Retina (tissue), 1 donor: Measurements from ENCODE around the gene WWTR1.

Source experiments
- DNase-seq: peaks from one replicate; pipeline ENCODE4 v3.0.0-alpha.2; 2016

WWTR1 gene

DNA sequence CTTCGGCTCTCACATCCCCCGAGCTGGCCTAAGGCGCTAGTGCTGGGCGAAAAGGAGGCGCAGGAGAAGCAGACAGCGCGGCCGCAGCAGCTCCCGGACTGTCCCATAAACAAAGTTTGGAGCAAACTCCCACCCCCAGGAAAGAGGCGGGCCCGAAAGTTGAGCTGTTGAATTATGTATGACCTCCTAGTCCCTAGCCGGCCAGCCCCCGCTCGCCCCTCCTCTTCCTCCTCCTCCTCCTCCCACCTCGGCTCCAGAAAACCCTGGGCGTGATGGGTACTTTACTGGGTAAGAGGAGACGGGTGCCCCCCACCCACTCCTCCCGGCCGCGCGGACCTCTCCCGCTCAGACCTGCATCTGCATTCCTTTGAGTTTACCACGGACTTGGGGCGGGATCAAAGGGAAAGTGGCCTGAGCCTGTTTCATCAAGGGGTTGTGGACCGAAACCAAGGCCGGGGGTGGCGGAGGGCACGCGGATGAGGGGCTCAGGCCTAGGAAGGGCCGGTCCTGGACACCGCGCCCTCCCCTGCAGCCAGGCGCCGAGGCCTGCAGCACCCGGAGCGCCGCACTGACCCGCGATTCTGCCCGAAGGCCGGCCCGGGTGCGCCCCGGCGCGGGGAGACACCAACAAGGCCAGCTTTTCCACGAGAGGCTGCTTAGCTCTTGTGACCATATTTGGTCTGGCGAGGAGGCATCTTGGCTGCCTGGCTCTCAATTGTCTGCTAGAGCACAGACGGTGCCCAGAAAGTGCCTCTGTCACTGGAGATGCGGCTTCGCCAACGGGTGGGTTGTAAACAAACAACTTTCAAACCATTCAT is at the start of gene WWTR1:
WWTR1 (minus strand) TSS at position 100 of the 818 bp plus-strand sequence. CDS start 719 bp downstream, outside the sequence.
- peak; percentile 92 for DNase-seq

DNA sequence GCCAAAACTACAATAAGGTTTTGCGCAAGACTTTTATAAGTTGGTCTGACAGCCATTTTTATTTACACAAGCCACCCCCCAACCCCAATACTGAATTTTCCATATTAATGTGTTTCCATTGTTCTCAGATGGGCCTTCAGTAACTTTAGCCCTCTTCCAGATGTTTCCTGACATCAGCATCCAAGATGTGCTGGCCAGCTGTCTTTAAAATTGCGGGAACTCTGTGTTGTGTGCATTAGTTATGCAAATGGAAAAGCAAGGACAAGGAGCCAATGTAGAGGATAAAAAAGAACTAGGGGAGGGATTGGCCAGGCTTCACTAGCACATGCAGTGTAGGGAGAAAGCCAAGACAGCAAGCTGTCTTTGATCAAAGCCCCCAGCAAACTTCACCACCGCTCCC is 49.1 kb upstream of the WWTR1 start:
- DNase-seq: no peak

DNA sequence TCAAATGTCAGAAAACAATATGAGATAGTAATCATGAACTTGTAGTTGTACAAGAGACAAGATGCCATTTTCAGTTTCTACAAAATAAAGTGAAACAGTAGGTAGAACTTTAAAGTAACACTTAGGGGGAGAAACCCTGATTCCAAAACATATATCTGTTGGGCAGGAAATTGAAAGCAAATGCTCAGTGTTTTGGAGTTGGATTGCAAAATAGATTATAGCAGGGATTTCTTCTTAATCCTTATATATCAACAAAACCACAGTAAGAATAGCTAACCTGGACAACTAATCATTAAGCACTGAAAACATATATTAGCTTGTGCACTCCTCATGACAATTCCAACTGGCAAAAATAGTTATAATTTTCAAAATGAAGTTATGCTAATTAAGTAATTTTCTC is 47.6 kb upstream of the WWTR1 start:
- no peak for DNase-seq

DNA sequence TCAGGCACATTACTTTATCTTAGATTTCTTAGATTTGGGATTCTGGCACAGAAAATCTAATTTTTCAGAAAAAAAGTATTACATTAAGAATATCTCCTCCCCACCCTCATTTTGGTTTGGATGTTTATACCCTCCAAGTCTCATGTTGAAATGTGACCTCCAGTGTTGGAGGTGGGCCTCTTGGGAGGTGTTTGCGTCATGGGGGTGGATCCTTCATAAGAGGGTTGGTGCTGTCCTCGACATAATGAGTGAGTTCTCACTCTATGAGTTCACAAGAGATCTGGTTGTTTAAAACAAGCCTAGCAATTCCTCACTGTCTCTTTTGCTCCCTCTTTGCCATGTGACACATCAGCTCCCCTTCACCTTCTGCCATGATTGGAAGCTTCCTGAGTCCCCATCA is 45.6 kb upstream of the WWTR1 start:
- DNase-seq: no peak

DNA sequence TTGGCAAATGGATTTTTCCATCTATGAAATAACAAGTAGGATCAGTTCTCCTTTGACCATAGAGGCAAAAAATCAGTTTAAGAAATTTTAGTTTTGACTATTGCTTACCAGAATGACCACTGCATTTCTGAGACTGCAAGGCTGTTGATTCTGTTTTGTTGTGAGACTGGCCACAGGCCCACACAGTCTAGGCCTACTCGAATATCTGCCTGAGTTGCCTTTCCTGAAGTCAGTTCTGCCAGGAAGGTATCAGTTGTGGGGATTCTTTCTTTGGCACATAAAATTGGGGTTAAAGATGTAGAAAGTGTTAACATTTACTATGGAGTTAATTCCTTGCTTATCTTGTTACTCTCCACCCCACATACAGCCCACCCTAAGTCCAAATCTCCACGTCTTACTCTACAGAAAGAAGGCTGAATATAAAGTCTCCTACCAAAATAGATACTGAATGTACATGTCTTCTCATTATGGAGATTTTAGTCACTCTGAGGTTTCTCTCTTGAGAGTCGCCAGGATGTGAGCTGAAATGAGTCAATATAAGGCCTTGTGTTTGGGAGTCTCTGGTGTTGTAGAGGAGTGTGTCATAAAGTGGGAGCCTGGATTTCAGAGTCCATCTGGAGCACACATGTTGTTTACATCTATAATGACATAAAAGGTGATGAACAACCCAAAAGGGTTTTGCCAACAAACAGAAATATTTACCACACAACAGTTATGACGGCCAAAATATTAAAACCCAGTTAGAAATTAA is 45.0 kb upstream of the WWTR1 start:
- DNase-seq: no peak

DNA sequence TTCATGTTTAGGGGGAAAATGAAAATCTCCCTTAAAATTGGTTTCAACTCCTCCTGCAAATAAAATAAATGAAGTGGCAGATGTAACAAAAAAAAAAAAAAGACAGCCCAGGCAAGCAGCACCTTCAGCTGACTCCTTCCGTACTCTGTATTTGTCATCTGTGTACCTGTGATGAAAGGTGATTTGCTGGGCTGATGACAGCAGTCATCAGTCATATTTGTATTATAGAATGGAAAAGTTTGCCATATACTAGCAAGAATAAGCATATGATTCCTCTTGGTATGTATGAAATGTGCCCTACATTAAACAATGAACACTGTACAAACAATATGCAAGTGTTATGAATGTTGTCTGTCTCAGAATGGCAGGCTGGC is 44.1 kb upstream of the WWTR1 start:
- DNase-seq: no peak

DNA sequence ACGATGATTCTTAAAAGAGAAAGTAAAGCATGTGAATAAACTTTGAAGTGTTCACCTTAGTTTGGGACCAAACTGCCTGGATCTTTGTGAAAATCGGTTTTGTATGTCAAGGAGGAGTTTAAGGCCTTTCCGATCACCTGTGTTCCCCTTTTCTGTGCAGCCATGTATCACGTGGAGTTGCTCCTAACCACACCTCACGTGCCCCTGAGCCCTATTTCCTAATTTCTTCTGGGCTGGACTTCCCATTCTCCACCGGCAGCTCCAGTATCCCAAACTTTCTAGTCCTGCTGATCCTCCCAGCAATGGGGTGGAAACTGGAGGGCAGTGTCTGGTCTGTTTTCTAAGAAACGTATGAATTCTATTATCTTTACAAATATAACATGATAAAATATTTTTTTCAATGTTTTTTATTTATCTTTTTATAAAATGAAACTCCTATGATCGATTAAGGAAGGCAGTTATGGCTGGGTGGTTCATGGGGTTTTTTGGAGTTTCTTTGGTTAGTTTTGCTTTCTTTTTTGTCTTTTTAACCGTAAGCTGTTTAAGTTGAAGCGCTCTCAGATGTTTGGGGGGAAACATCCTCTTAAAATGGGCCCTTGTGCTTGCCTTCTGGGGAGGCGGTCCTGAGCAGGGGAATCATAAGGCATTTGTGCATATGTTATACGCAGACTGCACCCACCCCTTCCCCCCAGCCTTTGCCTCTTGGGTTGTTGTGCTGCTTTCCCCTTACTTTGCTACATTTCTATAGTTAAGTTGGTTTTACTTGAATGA is 43.6 kb upstream of the WWTR1 start:
- DNase-seq: no peak

DNA sequence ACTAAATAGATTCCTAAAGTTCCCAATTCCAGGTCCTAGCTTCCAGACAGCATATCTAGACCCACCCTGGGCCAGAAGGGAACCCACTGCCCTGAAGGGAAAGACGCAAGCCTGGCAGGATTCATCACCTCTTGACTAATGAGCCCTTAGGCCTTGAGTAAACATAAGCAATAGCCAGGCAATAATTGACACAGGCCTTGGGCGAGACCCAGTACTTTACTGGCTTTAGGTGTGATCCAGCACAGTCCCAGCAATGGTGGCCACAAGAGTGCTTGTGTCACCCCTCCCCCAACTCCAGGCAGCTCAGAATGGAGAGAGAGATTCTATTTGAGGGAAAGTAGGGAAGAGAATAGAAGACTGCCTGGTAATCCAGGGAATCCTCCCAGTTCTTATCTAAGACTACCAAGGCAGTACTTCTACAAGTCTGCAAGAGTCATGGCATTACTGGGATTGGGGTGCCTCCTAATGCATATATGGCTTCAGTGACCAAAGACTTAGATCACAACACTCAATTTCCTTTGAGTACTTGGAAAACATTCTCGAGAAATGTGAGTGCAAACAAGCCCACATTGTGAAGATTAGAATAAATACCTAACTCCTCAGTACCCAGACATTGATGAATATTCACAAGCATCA is 30.4 kb upstream of the WWTR1 start:
- DNase-seq: no peak

DNA sequence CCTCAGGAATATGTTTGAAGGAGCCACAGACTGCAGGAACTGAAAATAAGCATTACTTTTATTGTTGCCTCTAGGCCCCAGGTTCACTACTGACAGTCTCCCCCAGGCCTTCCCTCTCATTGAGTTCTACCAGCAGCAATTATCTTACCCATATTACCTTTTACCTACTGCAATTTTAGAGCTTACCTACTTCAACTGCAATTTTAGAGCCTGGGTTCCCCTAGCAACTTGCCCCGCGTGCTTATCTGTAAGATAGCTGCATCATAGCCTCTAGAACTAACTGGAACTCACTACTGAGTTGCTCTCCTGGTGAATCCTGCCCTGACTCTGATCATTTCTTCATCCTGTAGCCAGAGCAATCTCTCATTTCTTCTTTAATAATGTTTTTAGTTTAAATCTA is 29.2 kb upstream of the WWTR1 start:
- no peak for DNase-seq

DNA sequence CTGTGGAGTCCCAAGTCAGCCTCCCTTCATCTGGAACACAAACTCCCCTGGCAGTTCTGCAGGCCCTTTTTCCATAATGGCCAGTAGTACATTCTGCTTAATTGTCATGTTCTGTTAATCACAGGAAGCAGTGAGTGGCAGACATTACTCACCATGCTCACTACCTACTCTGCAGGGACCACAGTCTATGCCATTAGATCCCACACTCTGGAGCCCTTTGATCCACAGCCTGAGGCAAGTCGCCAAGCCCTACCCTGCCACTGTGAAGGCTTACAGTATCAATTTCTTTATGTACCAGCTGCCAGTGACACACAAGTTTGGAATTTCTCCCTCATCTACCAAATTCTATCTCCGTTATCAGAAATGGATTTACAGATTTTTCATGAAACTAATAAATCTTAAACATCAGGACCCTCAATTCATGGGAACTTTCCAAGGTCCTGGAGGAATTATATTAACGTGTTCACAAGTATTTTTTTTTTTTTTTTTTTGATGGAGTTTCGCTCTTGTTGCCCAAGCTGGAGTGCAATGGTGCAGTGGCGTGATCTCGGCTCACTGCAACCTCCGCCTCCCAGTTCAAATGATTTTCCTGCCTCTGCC is 20.6 kb upstream of the WWTR1 start:
- peak; percentile 39 for DNase-seq

DNA sequence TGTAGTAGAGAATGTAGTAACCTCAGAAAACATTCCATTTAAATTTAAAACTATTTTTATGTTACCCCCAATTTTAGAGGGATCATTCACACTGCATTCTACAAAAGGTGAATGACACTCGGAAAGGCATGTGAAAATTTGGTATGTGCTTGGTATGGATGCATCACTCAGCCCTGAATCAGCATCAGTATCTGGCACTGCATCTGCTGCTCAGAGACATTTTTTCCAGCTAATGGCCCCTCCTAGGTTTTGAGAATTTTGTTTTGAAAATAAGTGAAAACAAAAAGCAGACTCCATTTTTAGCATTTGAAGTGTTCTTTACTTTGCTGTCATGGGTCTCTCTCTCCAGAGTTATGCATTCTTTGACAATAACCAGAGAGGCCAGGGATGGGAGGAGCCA is 15.6 kb upstream of the WWTR1 start:
- no peak for DNase-seq

DNA sequence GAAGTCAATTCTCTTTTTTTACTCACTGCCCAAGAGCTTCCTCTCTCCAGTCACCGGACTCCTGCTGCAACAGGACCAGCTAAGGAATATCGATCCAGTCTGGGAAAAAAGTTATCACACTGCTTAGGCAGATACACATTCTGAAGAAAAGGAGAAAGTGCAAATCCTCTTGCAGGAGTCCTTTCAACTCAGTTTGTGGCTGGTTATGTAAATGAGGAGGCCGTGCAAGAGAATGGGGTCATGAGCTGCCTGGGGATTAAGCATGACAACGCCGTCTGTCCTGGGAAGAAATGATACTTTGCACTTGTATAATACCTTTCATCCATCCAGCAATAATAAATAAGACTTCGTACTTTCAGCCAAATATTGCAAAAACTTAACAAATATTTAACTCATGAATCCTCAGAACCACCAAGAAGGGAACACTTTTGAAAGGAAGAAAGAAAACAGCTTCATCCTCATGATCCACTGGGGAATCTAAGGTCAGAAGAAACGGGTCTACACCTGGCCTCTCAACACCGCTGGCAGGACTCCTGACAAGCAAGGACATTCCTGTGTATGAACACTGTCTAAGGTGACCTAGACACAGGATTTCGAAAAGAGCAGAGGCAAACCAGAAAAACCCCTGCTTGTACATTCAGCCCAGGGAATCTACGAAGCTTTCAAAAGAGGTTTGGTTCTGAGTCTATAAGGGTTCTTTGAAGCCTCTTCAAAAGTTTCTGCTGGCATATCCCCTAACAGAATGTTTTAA is 13.1 kb upstream of the WWTR1 start:
- DNase-seq: no peak

DNA sequence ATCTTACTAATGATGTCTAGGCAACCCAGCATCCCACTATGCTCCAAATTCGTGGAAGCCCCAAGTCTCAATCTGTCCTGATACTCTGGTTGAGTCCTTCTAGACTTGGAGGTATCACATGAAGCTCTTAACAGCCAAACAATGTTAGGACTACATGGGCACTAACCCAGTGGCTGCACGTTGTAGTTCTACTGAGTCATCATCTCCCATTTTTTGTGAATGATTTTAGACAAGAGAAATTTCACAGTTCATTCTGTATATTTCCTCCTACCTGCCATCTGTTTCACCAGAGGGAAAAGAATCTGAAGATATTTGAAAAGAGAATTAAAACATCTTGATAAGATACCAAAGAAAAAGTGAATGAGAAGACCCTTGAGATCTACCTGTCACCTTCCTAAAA is 9.8 kb upstream of the WWTR1 start:
- DNase-seq: no peak

DNA sequence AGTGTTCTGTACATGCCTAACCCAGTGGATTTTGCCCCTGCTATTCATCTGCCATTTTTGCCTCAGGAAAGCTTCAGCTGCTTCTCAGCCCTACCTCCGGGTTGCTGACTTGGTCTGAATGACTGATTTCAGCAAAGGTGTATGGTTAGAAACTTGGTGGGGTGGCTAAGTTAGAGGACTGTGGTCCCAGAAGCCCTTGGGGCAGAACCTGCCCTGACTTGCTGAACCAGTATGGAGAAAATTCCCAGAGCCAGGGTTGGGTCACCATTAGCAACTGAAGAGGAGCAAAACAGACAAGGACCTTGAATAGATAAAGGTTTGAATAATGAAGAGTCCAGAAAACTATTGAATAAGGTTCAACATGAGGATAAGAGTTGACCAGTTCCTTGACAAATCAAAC is 6.1 kb upstream of the WWTR1 start:
- no peak for DNase-seq

DNA sequence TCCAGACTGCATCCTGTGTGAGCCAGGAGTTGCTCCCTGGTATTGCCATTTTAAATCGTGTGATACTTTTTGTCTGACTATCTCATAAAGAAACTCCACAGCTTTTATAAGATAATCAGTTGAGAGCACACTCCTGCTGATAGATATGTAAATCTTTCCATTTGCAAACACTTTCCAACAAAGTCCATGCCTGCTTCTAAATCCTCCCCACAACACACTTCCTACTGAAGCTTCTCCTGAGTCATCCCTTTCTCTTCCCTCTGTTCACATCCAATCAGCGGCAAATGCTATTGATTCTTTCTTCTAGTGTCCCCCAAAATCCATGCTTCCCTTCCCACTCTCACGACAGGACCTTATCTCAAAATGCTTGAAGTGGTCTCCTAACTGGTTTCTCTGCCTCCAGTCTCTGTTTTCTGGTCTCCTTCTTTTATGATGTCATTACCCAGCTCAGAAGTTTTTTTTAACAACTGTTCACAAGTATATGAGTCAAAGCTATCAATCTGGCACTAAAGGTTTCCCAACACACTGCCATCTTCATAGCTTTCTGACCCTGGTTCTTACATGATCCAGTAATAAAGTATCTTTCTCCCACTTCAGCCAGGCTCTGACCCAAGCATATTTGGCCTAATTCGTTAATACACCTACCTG is 4.5 kb upstream of the WWTR1 start:
- no peak for DNase-seq

DNA sequence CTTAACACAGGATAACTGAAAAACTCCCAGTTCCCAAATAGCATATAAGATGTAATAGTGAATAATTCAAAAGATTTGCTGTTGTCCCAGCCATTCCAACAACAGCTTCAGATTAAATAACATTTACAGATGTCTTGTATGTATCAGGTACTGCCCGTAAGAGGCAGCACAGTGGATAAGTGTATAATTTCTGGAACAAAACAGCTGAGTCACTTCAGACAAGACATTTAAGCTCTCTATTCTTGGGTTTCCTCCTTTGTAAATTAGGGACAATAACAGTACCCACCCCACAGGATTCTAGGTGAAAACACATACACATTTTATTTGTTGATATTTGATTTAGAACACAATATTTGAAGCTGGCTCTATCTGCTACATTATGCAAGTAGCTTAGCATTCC is 2.6 kb upstream of the WWTR1 start:
- no peak for DNase-seq

DNA sequence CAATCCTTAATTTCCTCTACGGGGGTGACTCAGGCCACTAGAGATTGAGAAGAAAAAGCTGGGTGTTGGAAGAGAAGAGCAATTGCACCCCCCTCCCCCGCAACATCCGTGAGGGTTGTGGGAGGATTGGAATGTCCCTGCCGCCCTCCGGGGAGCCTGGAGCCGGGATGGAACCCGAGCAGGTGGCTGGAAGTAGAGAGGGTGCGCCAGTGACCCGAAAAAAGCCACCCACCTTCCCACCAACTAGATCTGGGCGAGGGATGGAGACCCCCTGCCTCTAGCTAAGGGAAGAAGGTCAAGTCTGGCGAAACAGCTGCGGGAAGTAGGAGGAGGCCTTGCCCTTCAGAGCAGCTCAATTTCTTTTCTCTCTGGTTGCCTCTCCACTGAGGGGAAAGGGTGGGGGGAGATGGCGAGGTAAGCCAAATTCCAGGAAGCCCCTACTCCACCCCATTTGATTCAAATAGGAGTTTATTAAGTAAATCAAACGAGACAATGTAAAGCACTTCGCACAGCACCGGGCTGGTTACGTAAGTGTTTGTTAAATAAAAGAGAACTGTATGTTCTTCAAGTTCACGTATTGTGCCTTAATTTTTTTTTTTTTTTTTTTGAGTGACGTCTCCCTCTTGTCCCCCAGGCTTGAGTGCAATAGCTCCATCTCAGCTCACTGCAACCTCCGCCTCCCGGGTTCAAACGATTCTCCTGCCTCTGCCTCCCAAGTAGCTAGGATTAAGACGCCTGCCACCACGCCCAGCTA is 1.1 kb upstream of the WWTR1 start:
- DNase-seq: no peak

DNA sequence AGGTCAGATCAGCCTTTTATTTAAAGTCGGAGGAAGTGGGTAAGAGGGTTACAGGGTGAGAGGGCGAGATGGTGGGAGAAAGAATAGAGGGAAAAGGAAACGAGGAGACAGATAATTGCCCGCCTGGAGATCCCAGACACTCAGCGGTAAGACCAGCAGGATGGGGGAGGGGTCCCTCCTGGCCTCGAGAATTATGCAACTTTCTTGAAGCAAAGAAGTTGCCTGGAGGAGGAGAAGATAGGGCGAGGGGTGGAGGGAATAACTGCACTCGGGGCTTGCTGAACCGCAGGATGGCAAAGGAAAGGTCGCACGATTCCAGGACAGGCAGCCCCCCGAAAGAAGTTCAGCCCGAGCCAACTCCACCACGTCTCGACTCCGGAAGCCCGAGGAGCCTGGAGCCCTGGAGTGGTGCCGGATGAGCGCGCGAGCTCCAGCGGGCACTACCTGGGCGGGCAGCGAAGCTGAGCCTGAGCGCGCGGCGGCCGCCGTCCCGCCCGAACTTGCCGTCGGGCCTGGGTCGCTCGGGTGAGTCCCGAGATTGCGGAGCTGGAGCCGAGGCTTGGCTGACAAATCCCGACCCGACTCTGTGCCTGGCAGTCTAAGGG is 402 bp downstream of the WWTR1 start:
- DNase-seq: no peak

DNA sequence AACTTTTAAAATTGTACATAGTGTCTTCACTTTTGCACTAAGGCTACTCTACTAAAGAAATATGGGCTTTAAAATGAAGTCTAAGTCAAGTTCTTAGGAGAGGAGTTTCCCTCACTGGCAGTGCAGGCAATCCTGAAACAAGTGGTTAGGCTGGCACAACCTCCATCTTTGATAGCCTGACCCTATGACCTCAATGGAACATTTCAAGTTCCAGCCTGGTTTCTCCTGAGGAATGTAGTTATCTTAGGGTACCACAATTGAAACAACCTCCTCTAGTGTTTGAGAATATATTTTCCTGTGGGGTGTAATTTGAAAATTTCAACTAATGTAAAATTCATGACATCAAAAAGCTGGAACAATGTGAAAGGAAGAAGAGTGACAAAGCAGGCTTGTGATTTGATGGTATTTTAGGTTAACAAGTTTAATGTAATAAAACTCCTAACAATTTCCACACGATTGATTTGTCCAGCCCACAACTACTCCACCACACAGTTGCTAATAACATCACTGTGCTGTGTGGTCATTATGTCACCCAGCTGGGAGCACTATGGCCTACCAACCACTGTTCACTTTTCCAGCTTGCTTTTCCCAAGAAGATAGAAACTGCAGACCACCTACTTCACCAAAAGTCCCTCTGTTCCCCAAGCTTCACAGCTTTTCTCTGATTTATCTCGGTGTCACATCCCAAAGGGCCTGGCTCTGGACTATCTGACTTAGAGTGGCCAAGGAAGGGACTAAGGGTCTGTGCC is 1.8 kb downstream of the WWTR1 start:
- no peak for DNase-seq
